Liver (tissue), 9 donors: ENCODE data around the gene CHRNB1. TPM values are rescaled to one million over a fixed set of nuclear protein-coding genes. Genes with fewer than 3 reads are reported as not detected.

Source experiments
- DNase-seq: peaks from one replicate; pipeline ENCODE4 v3.0.0-alpha.2; 2017; ENCODE audit warnings: low spot score
- H3K27ac ChIP-seq, 2 donors: one replicate each; pipeline ENCODE4 v1.7.0; 2013; ENCODE audit warnings: inconsistent platforms in 2 of 2, low read length in 2 of 2, control low read depth in 1 of 2, low read depth in 1 of 2, mild to moderate bottlenecking in 1 of 2
- H3K27me3 ChIP-seq, 4 donors: one replicate each; pipeline versions ENCODE4 v1.6.1 to v1.7.0; 2013; ENCODE audit warnings: low read length in 3 of 4, inconsistent platforms in 1 of 4, mild to moderate bottlenecking in 1 of 4, moderate library complexity in 1 of 4; ENCODE audit not compliant: control insufficient read depth in 4 of 4, insufficient read depth in 4 of 4
- H3K36me3 ChIP-seq, 4 donors: one replicate each; pipeline versions ENCODE4 v1.6.1 to v1.7.0; 2013; ENCODE audit warnings: low read length in 3 of 4, mild to moderate bottlenecking in 3 of 4, low read depth in 1 of 4, moderate library complexity in 1 of 4; ENCODE audit not compliant: control insufficient read depth in 4 of 4, insufficient read depth in 3 of 4
- H3K4me1 ChIP-seq, 4 donors: one replicate each; pipeline versions ENCODE4 v1.6.1 to v1.7.0; 2013; ENCODE audit warnings: low read length in 3 of 4, mild to moderate bottlenecking in 3 of 4, moderate library complexity in 1 of 4; ENCODE audit not compliant: control insufficient read depth in 4 of 4, insufficient read depth in 4 of 4
- H3K4me3 ChIP-seq, 3 donors: one replicate each; pipeline versions ENCODE4 v1.6.1 to v1.7.0; 2013; ENCODE audit warnings: low read length in 3 of 3, control low read depth in 1 of 3, low read depth in 1 of 3, mild to moderate bottlenecking in 1 of 3
- H3K9ac ChIP-seq, 2 donors: one replicate each; pipeline ENCODE4 v1.7.0; 2013; ENCODE audit warnings: low read length in 2 of 2, mild to moderate bottlenecking in 2 of 2, moderate library complexity in 2 of 2, control low read depth in 1 of 2, low read depth in 1 of 2
- H3K9me3 ChIP-seq, 4 donors: one replicate each; pipeline versions ENCODE4 v1.6.1 to v1.7.0; 2013; ENCODE audit warnings: low read length in 3 of 4; ENCODE audit not compliant: control insufficient read depth in 4 of 4
- EGR1 ChIP-seq, 2 donors: IDR thresholded peaks; 2 replicates each; pipeline ENCODE4 v1.6.1; 2016 to 2018; ENCODE audit warnings: antibody characterized with exemption in 2 of 2, low read depth in 2 of 2
- FOXA1 ChIP-seq: IDR thresholded peaks from 2 replicates; pipeline ENCODE4 v1.6.1; 2016; ENCODE audit warnings: antibody characterized with exemption
- FOXA2 ChIP-seq: IDR thresholded peaks from 2 replicates; pipeline ENCODE4 v1.6.1; 2016; ENCODE audit warnings: antibody characterized with exemption
- GABPA ChIP-seq, 2 donors: IDR thresholded peaks in 1 of 2; conservative IDR thresholded peaks in 1 of 2; 2 replicates each; pipeline ENCODE4 v1.6.1; 2016; ENCODE audit warnings: antibody characterized with exemption in 2 of 2, mild to moderate bottlenecking in 1 of 2, moderate library complexity in 1 of 2
- HNF4A ChIP-seq, 2 donors: conservative IDR thresholded peaks; 2 replicates each; pipeline ENCODE4 v1.6.1; 2016; ENCODE audit warnings: antibody characterized with exemption in 2 of 2, mild to moderate bottlenecking in 2 of 2
- HNF4G ChIP-seq: IDR thresholded peaks from 2 replicates; pipeline ENCODE4 v1.6.1; 2016; ENCODE audit warnings: antibody characterized with exemption
- JUND ChIP-seq, 2 donors: IDR thresholded peaks; 2 replicates each; pipeline ENCODE4 v1.6.1; 2016; ENCODE audit warnings: antibody characterized with exemption in 2 of 2
- NR2F2 ChIP-seq: IDR thresholded peaks from 2 replicates; pipeline ENCODE4 v1.6.1; 2016; ENCODE audit warnings: antibody characterized with exemption
- RAD21 ChIP-seq, 2 donors: IDR thresholded peaks; 2 replicates each; pipeline ENCODE4 v1.6.1; 2016; ENCODE audit warnings: antibody characterized with exemption in 2 of 2, mild to moderate bottlenecking in 2 of 2
- RXRA ChIP-seq, 2 donors: IDR thresholded peaks; 2 replicates each; pipeline ENCODE4 v1.6.1; 2017 to 2018; ENCODE audit warnings: antibody characterized with exemption in 2 of 2, mild to moderate bottlenecking in 1 of 2
- SP1 ChIP-seq: IDR thresholded peaks from 2 replicates; pipeline ENCODE4 v1.6.1; 2018; ENCODE audit warnings: antibody characterized with exemption, mild to moderate bottlenecking
- TAF1 ChIP-seq: conservative IDR thresholded peaks from 2 replicates; pipeline ENCODE4 v1.6.1; 2016; ENCODE audit warnings: antibody characterized with exemption, mild to moderate bottlenecking
- YY1 ChIP-seq: IDR thresholded peaks from 2 replicates; pipeline ENCODE4 v1.6.1; 2016; ENCODE audit warnings: antibody characterized with exemption, mild to moderate bottlenecking
- WGBS: extraction: QIAGEN DNeasy Blood & Tissue Kit; methylation state at CpG from one replicate; pipeline ENCODE4 v1.1.7; 2013; 5-methylcytosine and 5-hydroxymethylcytosine counted together
- polyA plus RNA-seq, 2 donors: library from polyadenylated mRNA; stranded (reverse) in 1 of 2; unstranded in 1 of 2; fragments of 200-250 nt in 1 of 2; fragments of >200 nt in 1 of 2; fragmentation: Nextera tagmentation in 1 of 2; extraction: Ambion mirVana in 1 of 2; gene quantifications; one replicate each; pipeline versions ENCODE4 v1.2.1 to v1.2.3, GENCODE V29; 2013 to 2015
- total RNA-seq, 2 donors: library from RNA; depleted of rRNA; stranded (reverse); fragments of >200 nt; gene quantifications; one replicate each; pipeline ENCODE4 v1.2.3, GENCODE V29; 2014
- TF ChIP-seq, protein P1 (sequence below): IDR thresholded peaks from 2 replicates; pipeline ENCODE4 v1.6.1; 2016; ENCODE audit warnings: antibody characterized with exemption
- TF ChIP-seq, protein P2 (sequence below): IDR thresholded peaks from 2 replicates; pipeline ENCODE4 v1.6.1; 2016; ENCODE audit warnings: antibody characterized with exemption
- TF ChIP-seq, protein P3 (sequence below): fragments of 150-350 bp; IDR thresholded peaks from 2 replicates; pipeline ENCODE4 v1.5.1; 2017; ENCODE audit warnings: improper control_type of control experiment, low read depth, low read length; ENCODE audit not compliant: missing input control
- TF ChIP-seq, protein P4 (sequence below): IDR thresholded peaks from 2 replicates; pipeline ENCODE4 v1.6.1; 2016; ENCODE audit warnings: antibody characterized with exemption
- TF ChIP-seq, protein P5 (sequence below): IDR thresholded peaks from 2 replicates; pipeline ENCODE4 v1.6.1; 2016; ENCODE audit warnings: antibody characterized with exemption, mild to moderate bottlenecking
- donor health status: healthy.
- donor health status: healthy.
- donor health status: healthy.
- donor health status: healthy.
- donor health status: healthy.

The CHRNB1 gene
- total and polyA plus RNA-seq, 4 donors, result 4.2 to 11.5 (median 7.2) TPM

DNA sequence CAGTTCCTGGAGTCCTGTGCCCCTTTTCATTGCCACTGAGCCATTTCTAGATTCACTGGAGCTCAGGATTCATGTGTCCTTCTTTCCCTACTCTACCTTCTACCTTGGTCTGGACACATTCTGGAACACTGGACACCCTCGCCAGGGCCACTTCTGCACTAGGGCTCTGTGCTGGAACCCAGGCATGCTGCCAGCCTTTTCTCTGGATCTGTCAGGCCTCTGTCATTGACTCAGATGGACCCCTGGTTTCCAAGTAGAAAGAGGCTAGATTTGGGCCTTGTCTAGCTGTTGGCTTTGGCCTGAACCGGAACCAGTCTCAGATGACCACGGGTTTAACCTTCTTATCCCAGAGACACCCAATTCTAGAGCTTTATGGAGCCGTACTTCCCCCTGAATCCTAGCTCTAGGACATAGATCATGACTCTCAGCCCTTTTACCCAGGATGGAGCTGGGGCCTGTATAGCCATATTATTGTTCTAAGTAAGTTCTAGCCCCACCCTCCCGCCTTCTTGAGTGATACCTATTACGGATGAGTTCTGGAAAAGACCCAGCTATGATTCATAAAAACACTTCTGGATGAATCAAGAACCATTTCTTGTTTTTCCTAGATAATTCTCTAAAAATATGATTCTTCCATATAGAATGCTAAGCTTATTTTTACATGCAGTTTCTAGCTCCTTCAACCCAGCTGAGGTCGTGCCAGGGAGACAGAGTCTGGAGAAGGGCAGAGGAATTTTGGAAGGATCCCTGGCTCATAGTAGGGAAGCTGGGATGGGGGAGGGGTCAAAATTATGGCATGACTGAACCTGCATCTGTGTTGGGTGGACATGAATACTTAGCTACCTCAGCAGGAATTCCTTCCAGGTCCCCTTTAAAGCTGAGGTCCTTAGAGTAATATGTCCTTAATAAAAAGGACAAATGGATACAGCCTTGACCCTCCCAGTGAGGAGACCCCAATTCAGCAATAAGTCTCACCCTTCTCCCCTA lies 1.1 kb upstream of the CHRNB1 start:
- Histone ChIP-seq H3K4me1 (peaks cover 20 to 32% (median 27%) of the 10 kb centered on the region in 4 donors), H3K9ac (no peak overlapping the region), H3K27me3 (peaks cover 0 to 3% (median 0%) of the 10 kb centered on the region in 4 donors), H3K9me3 (no peaks in the 10 kb centered on the region), H3K27ac (no peak overlapping the region), H3K36me3 (no peaks in the 10 kb centered on the region), H3K4me3 (no peak overlapping the region)
- WGBS, result 87% methylated on average over 7 of the region's 7 CpGs
- TF ChIP-seq FOXA1, result no peak
- no peak for TF ChIP-seq RAD21 (IDR thresholded peaks at IDR 0.05)
- TF ChIP-seq YY1, result no peak
- TF ChIP-seq, protein P1, sequence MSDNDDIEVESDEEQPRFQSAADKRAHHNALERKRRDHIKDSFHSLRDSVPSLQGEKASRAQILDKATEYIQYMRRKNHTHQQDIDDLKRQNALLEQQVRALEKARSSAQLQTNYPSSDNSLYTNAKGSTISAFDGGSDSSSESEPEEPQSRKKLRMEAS, result no peak
- TF ChIP-seq, protein P2, sequence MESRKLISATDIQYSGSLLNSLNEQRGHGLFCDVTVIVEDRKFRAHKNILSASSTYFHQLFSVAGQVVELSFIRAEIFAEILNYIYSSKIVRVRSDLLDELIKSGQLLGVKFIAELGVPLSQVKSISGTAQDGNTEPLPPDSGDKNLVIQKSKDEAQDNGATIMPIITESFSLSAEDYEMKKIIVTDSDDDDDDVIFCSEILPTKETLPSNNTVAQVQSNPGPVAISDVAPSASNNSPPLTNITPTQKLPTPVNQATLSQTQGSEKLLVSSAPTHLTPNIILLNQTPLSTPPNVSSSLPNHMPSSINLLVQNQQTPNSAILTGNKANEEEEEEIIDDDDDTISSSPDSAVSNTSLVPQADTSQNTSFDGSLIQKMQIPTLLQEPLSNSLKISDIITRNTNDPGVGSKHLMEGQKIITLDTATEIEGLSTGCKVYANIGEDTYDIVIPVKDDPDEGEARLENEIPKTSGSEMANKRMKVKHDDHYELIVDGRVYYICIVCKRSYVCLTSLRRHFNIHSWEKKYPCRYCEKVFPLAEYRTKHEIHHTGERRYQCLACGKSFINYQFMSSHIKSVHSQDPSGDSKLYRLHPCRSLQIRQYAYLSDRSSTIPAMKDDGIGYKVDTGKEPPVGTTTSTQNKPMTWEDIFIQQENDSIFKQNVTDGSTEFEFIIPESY, result no peak
- TF ChIP-seq EGR1 (IDR thresholded peaks at IDR 0.05; ENCODE audit: low read depth in 2 of 2), result no peak
- no peak for TF ChIP-seq RXRA (IDR thresholded peaks at IDR 0.05)
- no peak for TF ChIP-seq TAF1
- TF ChIP-seq HNF4A (conservative IDR thresholded peaks at IDR 0.05), result no peak
- TF ChIP-seq SP1, result no peak
- TF ChIP-seq, protein P3, sequence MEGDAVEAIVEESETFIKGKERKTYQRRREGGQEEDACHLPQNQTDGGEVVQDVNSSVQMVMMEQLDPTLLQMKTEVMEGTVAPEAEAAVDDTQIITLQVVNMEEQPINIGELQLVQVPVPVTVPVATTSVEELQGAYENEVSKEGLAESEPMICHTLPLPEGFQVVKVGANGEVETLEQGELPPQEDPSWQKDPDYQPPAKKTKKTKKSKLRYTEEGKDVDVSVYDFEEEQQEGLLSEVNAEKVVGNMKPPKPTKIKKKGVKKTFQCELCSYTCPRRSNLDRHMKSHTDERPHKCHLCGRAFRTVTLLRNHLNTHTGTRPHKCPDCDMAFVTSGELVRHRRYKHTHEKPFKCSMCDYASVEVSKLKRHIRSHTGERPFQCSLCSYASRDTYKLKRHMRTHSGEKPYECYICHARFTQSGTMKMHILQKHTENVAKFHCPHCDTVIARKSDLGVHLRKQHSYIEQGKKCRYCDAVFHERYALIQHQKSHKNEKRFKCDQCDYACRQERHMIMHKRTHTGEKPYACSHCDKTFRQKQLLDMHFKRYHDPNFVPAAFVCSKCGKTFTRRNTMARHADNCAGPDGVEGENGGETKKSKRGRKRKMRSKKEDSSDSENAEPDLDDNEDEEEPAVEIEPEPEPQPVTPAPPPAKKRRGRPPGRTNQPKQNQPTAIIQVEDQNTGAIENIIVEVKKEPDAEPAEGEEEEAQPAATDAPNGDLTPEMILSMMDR, result no peak
- TF ChIP-seq, protein P4, sequence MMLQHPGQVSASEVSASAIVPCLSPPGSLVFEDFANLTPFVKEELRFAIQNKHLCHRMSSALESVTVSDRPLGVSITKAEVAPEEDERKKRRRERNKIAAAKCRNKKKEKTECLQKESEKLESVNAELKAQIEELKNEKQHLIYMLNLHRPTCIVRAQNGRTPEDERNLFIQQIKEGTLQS, result no peak
- TF ChIP-seq GABPA (IDR thresholded peaks at IDR 0.05 in 1 of 2, conservative IDR thresholded peaks at IDR 0.05 in 1 of 2), result no peak
- TF ChIP-seq NR2F2, result no peak
- no peak for TF ChIP-seq FOXA2
- TF ChIP-seq HNF4G, result no peak
- TF ChIP-seq JUND (IDR thresholded peaks at IDR 0.05), result no peak
- TF ChIP-seq, protein P5, sequence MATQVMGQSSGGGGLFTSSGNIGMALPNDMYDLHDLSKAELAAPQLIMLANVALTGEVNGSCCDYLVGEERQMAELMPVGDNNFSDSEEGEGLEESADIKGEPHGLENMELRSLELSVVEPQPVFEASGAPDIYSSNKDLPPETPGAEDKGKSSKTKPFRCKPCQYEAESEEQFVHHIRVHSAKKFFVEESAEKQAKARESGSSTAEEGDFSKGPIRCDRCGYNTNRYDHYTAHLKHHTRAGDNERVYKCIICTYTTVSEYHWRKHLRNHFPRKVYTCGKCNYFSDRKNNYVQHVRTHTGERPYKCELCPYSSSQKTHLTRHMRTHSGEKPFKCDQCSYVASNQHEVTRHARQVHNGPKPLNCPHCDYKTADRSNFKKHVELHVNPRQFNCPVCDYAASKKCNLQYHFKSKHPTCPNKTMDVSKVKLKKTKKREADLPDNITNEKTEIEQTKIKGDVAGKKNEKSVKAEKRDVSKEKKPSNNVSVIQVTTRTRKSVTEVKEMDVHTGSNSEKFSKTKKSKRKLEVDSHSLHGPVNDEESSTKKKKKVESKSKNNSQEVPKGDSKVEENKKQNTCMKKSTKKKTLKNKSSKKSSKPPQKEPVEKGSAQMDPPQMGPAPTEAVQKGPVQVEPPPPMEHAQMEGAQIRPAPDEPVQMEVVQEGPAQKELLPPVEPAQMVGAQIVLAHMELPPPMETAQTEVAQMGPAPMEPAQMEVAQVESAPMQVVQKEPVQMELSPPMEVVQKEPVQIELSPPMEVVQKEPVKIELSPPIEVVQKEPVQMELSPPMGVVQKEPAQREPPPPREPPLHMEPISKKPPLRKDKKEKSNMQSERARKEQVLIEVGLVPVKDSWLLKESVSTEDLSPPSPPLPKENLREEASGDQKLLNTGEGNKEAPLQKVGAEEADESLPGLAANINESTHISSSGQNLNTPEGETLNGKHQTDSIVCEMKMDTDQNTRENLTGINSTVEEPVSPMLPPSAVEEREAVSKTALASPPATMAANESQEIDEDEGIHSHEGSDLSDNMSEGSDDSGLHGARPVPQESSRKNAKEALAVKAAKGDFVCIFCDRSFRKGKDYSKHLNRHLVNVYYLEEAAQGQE, result no peak
- no peak for DNase-seq
